K562 (cell line): ENCODE measurements around the gene TIMP4. TPM values are rescaled to one million over a fixed set of nuclear protein-coding genes. Genes with fewer than 3 reads are reported as not detected.

Experiments used
- ATAC-seq: fragments of 200-7000 bp; cut with Tn5 transposase; 3 replicates; pipeline ENCODE4 v1.9.1; 2020; ENCODE audit warnings: moderate library complexity
- BruUV-seq: library from RNA; stranded (reverse); fragments of 400-500 nt; replicated peaks from 2 replicates; lab custom pipeline; 2021; lab: Mats Ljungman, UMichigan
- CTCF ChIA-PET: fragments of 300-600 bp; formaldehyde crosslinking; extraction: SDS; loops from one replicate; lab custom pipeline; 2021; ENCODE audit warnings: low intra/inter-chr PET ratio; lab: Yijun Ruan, JAX
- POLR2A ChIA-PET: fragments of 300-600, 350-650 bp; sonication (Branson Sonifier 250); formaldehyde crosslinking; extraction: SDS; loops from one replicate; lab custom pipeline; 2021; ENCODE audit warnings: antibody characterized with exemption, inconsistent platforms; lab: Yijun Ruan, JAX
- DNase-seq, 4 experiments: peaks; one replicate each; pipeline versions ENCODE4 v3.0.0 to v3.0.0-alpha.2; 2011 to 2018; ENCODE audit warnings: low spot score in 3 of 4, mixed read lengths in 3 of 4; ENCODE audit errors: extremely low read depth in 1 of 4
- FAIRE-seq: peaks from 2 replicates; lab custom pipeline; 2011; peaks lifted over from hg19 to GRCh38; lab: Jason Lieb, UNC
- H2AFZ ChIP-seq: 2 replicates; pipeline ENCODE4 v1.6.0; 2011; ENCODE audit warnings: low read depth, low read length, control low read depth, inconsistent platforms
- H3K27ac ChIP-seq: fragments of 200-600 bp; 3 replicates; pipeline ENCODE4 v1.8.0; 2011; ENCODE audit warnings: low read depth, mild to moderate bottlenecking, control low read depth, inconsistent platforms, low read length, moderate library complexity, mixed read lengths; ENCODE audit errors: extremely low read depth
- H3K27me3 ChIP-seq, 2 experiments: fragments of 300-600 bp in 1 of 2; 2 replicates in 1 of 2; 3 replicates in 1 of 2; pipeline versions ENCODE4 v1.6.0 to v1.8.0; 2011; ENCODE audit warnings: inconsistent platforms in 2 of 2, low read length in 2 of 2, mild to moderate bottlenecking in 1 of 2, mixed read lengths in 1 of 2, moderate library complexity in 1 of 2; ENCODE audit not compliant: control insufficient read depth in 2 of 2, insufficient read depth in 2 of 2
- H3K36me3 ChIP-seq: fragments of 300-600 bp; 3 replicates; pipeline ENCODE4 v1.8.0; 2011; ENCODE audit warnings: mild to moderate bottlenecking, low read length, inconsistent platforms; ENCODE audit not compliant: control insufficient read depth, insufficient read depth
- H3K4me1 ChIP-seq, 2 experiments: fragments of 200-600 bp in 1 of 2; replicated peaks in 1 of 2; 2 replicates in 1 of 2; 3 replicates in 1 of 2; pipeline versions ENCODE4 v1.5.1 to v1.8.0; 2011; ENCODE audit warnings: inconsistent platforms in 2 of 2, low read length in 2 of 2, mild to moderate bottlenecking in 1 of 2, mixed read lengths in 1 of 2, moderate library complexity in 1 of 2; ENCODE audit not compliant: control insufficient read depth in 2 of 2, insufficient read depth in 2 of 2
- H3K4me2 ChIP-seq: 2 replicates; pipeline ENCODE4 v1.6.1; 2011; ENCODE audit warnings: low read length, control low read depth, inconsistent platforms, mixed read lengths; ENCODE audit not compliant: insufficient read depth
- H3K4me3 ChIP-seq: fragments of 200-600 bp; sonication (generic), shearing (Covaris generic); 2 replicates; pipeline ENCODE4 v1.5.1; 2016; ENCODE audit warnings: control low read depth, inconsistent platforms
- H3K79me2 ChIP-seq: fragments of 200-600 bp; 3 replicates; pipeline ENCODE4 v1.8.0; 2011; ENCODE audit warnings: low read length, inconsistent platforms; ENCODE audit not compliant: control insufficient read depth, insufficient read depth
- H3K9ac ChIP-seq, 2 experiments: 2 replicates each; pipeline versions ENCODE4 v1.6.0 to v1.6.1; 2011; ENCODE audit warnings: low read depth in 2 of 2, low read length in 2 of 2, control low read depth in 1 of 2, inconsistent platforms in 1 of 2, mild to moderate bottlenecking in 1 of 2, mixed read lengths in 1 of 2; ENCODE audit not compliant: insufficient read depth in 1 of 2
- H3K9me1 ChIP-seq: one replicate; pipeline ENCODE4 v1.6.0; 2011; ENCODE audit warnings: inconsistent platforms, mild to moderate bottlenecking, low read length, moderate library complexity; ENCODE audit not compliant: control insufficient read depth, insufficient read depth
- H3K9me3 ChIP-seq: replicated peaks from 2 replicates; pipeline ENCODE4 v1.5.1; 2011; ENCODE audit warnings: low read depth, low read length, inconsistent platforms; ENCODE audit not compliant: control insufficient read depth, insufficient read depth
- H4K20me1 ChIP-seq: replicated peaks from 2 replicates; pipeline ENCODE4 v1.6.1; 2011; ENCODE audit warnings: low read length, inconsistent platforms, mixed read lengths; ENCODE audit not compliant: control insufficient read depth, insufficient read depth
- HNRNPLL ChIP-seq: fragments of 200-400 bp; formaldehyde crosslinking; IDR thresholded peaks from 2 replicates; pipeline ENCODE4 v1.6.1; 2017; ENCODE audit warnings: low read length, low read depth, mild to moderate bottlenecking; ENCODE audit not compliant: poor library complexity, severe bottlenecking
- HOMEZ ChIP-seq: fragments of 250-450 bp; sonication (Bioruptor Pico); IDR thresholded peaks from 2 replicates; pipeline ENCODE4 v1.4.0; 2020; ENCODE audit warnings: mild to moderate bottlenecking, moderate library complexity
- MCM2 ChIP-seq: fragments of 450-650 bp; IDR thresholded peaks from 2 replicates; pipeline ENCODE4 v1.6.1; 2017; ENCODE audit warnings: low read depth, mild to moderate bottlenecking
- NFE2L1 ChIP-seq: fragments of 450-650 bp; IDR thresholded peaks from 2 replicates; pipeline ENCODE4 v1.6.1; 2016; ENCODE audit warnings: missing genetic modification characterization, low read depth, mild to moderate bottlenecking, missing compliant biosample characterization, moderate library complexity, borderline replicate concordance
- ZC3H8 ChIP-seq: fragments of 450-650 bp; IDR thresholded peaks from 2 replicates; pipeline ENCODE4 v1.6.1; 2017
- ZNF121 ChIP-seq: sonication (generic); formaldehyde crosslinking; conservative IDR thresholded peaks from 2 replicates; pipeline ENCODE4 v1.8.0; 2022; ENCODE audit warnings: missing genetic modification reagents
- WGBS: fragments of 100-300 bp; shearing (Covaris generic); methylation state at CpG from one replicate; pipeline ENCODE4 v1.1.6; 2016; ENCODE audit warnings: low coverage, mixed read lengths; ENCODE audit not compliant: insufficient coverage; ENCODE audit errors: missing lambda C conversion rate; 5-methylcytosine and 5-hydroxymethylcytosine counted together
- in situ Hi-C: fragments of 300-500 bp; cut with MboI; formaldehyde crosslinking; loops from 4 replicates; pipeline ENCODE4 v1.15.0; 2018; ENCODE audit warnings: inconsistent platforms, mixed read lengths
- intact Hi-C: fragments of 100-400 bp; cut with micrococcal nuclease; formaldehyde crosslinking; loops from 2 replicates; pipeline ENCODE4 v1.14.2; 2022
- polyA plus RNA-seq, 8 experiments: library from polyadenylated mRNA; depleted of rRNA in 4 of 8; stranded (reverse) in 5 of 8; unstranded in 3 of 8; fragments of >200 nt; fragmentation: Nextera tagmentation in 2 of 8; fragmentation: Illumina TruSeq in 1 of 8; extraction: Ambion mirVana in 2 of 8; extraction: Trizol in 1 of 8; gene quantifications; 2 replicates each; pipeline versions ENCODE4 v1.2.1 to v1.2.3, GENCODE V29; 2011 to 2014; ENCODE audit warnings: inconsistent platforms in 1 of 8, missing spikeins in 1 of 8
- total RNA-seq, 7 experiments: library from RNA; depleted of rRNA in 6 of 7; stranded (reverse); fragments of >200 nt in 6 of 7; fragmentation: Illumina TruSeq in 2 of 7; extraction: Trizol in 2 of 7; gene quantifications; 2 replicates each; pipeline versions ENCODE4 v1.2.1 to v1.2.3, GENCODE V29; 2011 to 2021; ENCODE audit warnings: low replicate concordance in 1 of 7

Gene TIMP4
- total and polyA plus RNA-seq, 9 of the 15 experiments (the other 6 are each of a cell fraction or from before 2014, with no cell fraction given) = 0.03 to 0.07 TPM; not detected in 7

- no TSS peak for BruUV-seq
- 9% methylated on average over 9 of the region's 9 CpGs for WGBS
- ATAC-seq = no peak
- in situ Hi-C loops = no loop called here
- FAIRE-seq = no peak
- H3K79me2 ChIP-seq = no peaks in the 10 kb centered on the region
- no peak overlapping the region for H3K9ac ChIP-seq
- ChIA-PET CTCF (interaction anchor here (0.7 kb wide), 1 partner anchor 134 kb away, joined by 3 read pairs; no protein-coding TSS in a partner anchor), POLR2A (interaction anchor here (0.6 to 1.1 kb wide), 3 partner anchors 10 to 819 kb away, joined by 3 to 4 read pairs (median 3); no protein-coding TSS in a partner anchor)
- no peaks in the 10 kb centered on the region for H3K36me3 ChIP-seq
- H2AFZ ChIP-seq = no peak overlapping the region; the same call in 1 of the 2 replicates
- DNase-seq = no peak
- H3K4me2 ChIP-seq = no peak overlapping the region
- no peaks in the 10 kb centered on the region for H4K20me1 ChIP-seq
- TF ChIP-seq NFE2L1 (tag) (no peak), HNRNPLL (peak; percentile 15)
- intact Hi-C loops = no loop called here
- H3K4me1 ChIP-seq = peaks cover 3 to 40% of the 10 kb centered on the region in 2 experiments; a peak in 4 of 5 replicates
- no peaks in the 10 kb centered on the region for H3K9me3 ChIP-seq
- H3K9me1 ChIP-seq = no peaks in the 10 kb centered on the region
- H3K27me3 ChIP-seq = peaks cover 0 to 33% of the 10 kb centered on the region in 2 experiments; a peak in 2 of 5 replicates
- H3K4me3 ChIP-seq = no peak overlapping the region
- H3K27ac ChIP-seq = no peak overlapping the region
These were observed 31.6 kb upstream of the TIMP4 start for GRCh38 chr3:12190221-12190807.

DNA sequence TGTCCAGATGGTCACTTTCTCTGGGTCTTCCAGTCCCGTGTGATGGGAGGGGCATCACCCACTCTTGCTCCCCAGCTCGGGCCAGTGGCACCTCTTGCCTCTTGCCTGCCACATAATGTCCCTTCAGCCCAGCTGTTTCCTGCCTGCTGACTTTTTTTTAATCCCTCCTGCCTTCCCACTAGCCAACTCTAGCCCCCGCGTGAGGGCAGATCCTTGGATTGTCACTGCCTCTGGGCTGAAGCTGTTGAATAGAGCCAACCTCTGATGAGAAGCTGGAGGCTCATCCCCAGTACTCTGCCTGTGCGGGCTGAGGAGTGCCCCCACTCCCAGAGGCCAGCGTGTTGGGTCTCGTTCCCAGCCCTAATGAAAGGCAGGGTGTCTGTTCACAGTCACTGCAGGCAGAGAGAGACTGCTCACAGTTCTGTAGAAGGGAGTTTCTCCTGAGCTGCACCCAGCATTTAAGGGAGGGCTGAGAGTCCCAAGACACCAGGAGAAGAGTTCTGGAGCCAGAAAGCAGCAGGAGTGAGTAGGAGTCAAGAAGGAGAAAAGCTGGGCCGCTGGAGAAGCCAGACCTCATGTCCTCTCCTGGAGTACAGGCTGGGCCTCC is 30.1 kb upstream of the TIMP4 start:
- no peaks in the 10 kb centered on the region for H3K79me2 ChIP-seq
- 17% methylated on average over 8 of the region's 8 CpGs for WGBS
- no TSS peak for BruUV-seq
- TF ChIP-seq ZC3H8 = no peak
- no peak for TF ChIP-seq ZNF121 (CRISPR knock-in tag)
- no peak for TF ChIP-seq HOMEZ (CRISPR knock-in tag)
- no peak for TF ChIP-seq MCM2
- H3K9me1 ChIP-seq = no peaks in the 10 kb centered on the region
- peaks cover 0 to 33% of the 10 kb centered on the region in 2 experiments; a peak in 2 of 5 replicates for H3K27me3 ChIP-seq
- no peaks in the 10 kb centered on the region for H3K36me3 ChIP-seq
- H4K20me1 ChIP-seq = no peaks in the 10 kb centered on the region
- H3K4me1 ChIP-seq = peaks cover 3 to 27% of the 10 kb centered on the region in 2 experiments; a peak in 4 of 5 replicates
- no peak for DNase-seq
- H3K9me3 ChIP-seq = no peaks in the 10 kb centered on the region
- H3K9ac ChIP-seq = no peak overlapping the region
- ChIA-PET CTCF (no interaction called here), POLR2A (interaction anchor here (0.6 to 1.3 kb wide), 2 partner anchors 9 to 801 kb away, joined by 3 read pairs; no protein-coding TSS in a partner anchor)
- H2AFZ ChIP-seq = no peak overlapping the region
- intact Hi-C loops = loop anchor here (5.0 kb wide), 1 partner anchor 289 kb away; no protein-coding TSS in a partner anchor
- in situ Hi-C loops = no loop called here
- H3K4me3 ChIP-seq = no peak overlapping the region
- H3K27ac ChIP-seq = no peak overlapping the region
- FAIRE-seq = no peak
- no peak for ATAC-seq
- no peak overlapping the region for H3K4me2 ChIP-seq
